ENCODE results near the gene ACKR1. TPM values are rescaled to one million over a fixed set of nuclear protein-coding genes. Genes with fewer than 3 reads are reported as not detected.

The ACKR1 gene
- total RNA-seq, 2 donors from 2014 or later, result 123 to 177 TPM

DNA sequence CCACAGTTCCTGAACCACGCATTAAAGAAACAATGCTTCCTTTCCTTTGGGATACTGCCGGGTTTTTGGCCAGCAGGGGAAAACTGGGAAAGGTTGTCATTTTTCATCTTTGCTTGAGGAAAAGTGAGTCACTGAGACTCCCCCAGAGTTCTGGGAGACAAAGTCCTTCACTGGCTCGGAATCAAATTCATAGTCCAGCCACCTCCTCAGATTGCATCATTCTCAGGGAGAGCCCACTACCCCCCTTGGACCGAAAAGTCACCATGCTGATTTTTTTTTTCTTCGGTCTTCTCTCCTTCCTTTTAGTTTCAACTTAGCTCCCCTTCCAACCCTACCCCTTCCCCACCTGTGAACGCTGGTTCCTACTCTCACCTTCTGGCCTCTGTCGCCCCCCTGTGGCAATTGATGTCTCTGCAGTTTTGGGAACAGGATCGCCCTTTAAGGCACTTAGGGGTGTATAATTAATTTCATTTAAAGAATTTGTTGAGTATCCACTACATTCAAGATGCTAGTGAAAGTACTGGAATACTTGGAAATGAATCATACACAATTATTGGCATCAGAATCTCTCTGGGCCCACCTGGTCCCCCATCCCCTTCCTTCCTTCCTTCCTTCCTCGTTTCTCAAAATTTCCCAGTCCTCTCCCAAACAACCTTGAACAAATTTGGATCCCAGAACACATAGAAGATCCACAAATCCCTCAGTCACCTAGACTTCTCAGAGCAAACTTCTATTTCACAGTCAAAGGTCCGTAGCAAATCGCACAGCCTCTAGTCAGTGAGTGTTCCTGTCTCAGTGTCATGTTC is 6.9 kb downstream of the ACKR1 start:
- no peak overlapping the region for H3K4me3 ChIP-seq
- no peaks in the 10 kb centered on the region for H3K9me3 ChIP-seq
- H3K4me1 ChIP-seq (ENCODE audit: control insufficient read depth in 1 of 2, low read depth in 2 of 2), result no peaks in the 10 kb centered on the region
- no peaks in the 10 kb centered on the region for H3K36me3 ChIP-seq
- H3K27ac ChIP-seq, result no peak overlapping the region
- H3K27me3 ChIP-seq (replicated peaks; ENCODE audit: insufficient read depth), result peaks cover 6% of the 10 kb centered on the region
- ATAC-seq (ENCODE audit: insufficient number of reproducible peaks, low FRiP score, low read depth) (no peak), DNase-seq (ENCODE audit: low spot score) (no peak)
- TF ChIP-seq, protein P1, sequence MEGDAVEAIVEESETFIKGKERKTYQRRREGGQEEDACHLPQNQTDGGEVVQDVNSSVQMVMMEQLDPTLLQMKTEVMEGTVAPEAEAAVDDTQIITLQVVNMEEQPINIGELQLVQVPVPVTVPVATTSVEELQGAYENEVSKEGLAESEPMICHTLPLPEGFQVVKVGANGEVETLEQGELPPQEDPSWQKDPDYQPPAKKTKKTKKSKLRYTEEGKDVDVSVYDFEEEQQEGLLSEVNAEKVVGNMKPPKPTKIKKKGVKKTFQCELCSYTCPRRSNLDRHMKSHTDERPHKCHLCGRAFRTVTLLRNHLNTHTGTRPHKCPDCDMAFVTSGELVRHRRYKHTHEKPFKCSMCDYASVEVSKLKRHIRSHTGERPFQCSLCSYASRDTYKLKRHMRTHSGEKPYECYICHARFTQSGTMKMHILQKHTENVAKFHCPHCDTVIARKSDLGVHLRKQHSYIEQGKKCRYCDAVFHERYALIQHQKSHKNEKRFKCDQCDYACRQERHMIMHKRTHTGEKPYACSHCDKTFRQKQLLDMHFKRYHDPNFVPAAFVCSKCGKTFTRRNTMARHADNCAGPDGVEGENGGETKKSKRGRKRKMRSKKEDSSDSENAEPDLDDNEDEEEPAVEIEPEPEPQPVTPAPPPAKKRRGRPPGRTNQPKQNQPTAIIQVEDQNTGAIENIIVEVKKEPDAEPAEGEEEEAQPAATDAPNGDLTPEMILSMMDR (IDR thresholded peaks at IDR 0.05), result peak; percentile 48

DNA sequence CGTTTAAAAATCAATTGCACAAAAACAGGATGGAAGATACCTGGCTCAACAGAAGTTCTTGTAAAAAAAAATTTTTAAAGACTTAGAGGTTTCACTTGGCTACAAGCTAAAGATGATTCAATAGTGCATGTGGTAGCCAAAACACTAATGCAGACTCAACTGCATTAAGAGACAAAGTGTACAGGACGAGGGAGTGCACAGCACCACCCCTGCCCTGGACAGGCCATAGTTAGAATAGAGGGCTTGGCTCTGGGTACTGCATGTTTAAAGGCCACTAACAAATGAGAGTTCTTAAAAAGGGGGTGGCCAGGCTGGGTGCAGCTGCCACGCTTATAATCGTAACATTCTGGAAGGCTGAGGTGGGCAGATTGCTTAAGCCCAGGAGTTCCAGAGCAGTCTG is 7.9 kb downstream of the ACKR1 start:
- DNase-seq (ENCODE audit: low spot score) (no peak), ATAC-seq (ENCODE audit: insufficient number of reproducible peaks, low FRiP score, low read depth) (no peak)
- Histone ChIP-seq H3K27ac (no peak overlapping the region), H3K4me1 (ENCODE audit: control insufficient read depth in 1 of 2, low read depth in 2 of 2) (no peaks in the 10 kb centered on the region), H3K4me3 (no peak overlapping the region), H3K9me3 (no peaks in the 10 kb centered on the region), H3K36me3 (no peaks in the 10 kb centered on the region), H3K27me3 (replicated peaks; ENCODE audit: insufficient read depth) (peaks cover 3% of the 10 kb centered on the region)
- TF ChIP-seq, protein P1 (IDR thresholded peaks at IDR 0.05), result no peak

DNA sequence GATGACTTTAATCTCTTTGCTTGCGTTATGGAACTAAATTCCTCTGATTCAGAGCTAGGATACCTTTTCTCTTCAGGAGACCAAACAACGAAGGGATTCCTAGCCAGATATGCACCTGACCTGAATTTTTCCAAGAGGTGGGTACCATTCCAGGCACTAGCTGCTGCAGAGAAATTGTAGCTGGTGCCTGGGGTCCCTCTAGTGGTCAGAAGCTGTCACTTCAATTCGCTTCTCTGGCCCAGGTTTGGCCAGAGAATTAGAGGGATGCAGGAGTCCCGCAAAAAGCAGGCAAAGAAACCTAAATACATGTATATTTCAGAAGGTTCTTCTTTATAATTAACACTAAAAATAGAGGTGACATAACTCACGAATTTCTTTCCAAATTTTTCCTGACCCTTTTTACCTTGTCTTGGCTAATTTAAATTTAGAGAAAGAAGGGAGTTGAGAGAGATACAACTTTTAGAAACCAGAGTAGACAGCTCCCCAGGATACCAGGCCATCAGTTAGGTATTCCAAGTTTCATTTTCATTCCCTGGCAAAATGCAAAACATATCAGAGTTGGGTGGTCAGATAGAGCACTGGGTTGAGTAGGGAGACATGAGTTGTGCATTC is 9.6 kb downstream of the ACKR1 start:
- DNase-seq (ENCODE audit: low spot score) (no peak), ATAC-seq (ENCODE audit: insufficient number of reproducible peaks, low FRiP score, low read depth) (no peak)
- H3K36me3 ChIP-seq, result no peaks in the 10 kb centered on the region
- H3K4me3 ChIP-seq, result no peak overlapping the region
- TF ChIP-seq, protein P1 (IDR thresholded peaks at IDR 0.05), result peak; percentile 79
- no peak overlapping the region for H3K27ac ChIP-seq
- H3K27me3 ChIP-seq (replicated peaks; ENCODE audit: insufficient read depth), result no peaks in the 10 kb centered on the region
- no peaks in the 10 kb centered on the region for H3K9me3 ChIP-seq
- no peaks in the 10 kb centered on the region for H3K4me1 ChIP-seq (ENCODE audit: control insufficient read depth in 1 of 2, low read depth in 2 of 2)

DNA sequence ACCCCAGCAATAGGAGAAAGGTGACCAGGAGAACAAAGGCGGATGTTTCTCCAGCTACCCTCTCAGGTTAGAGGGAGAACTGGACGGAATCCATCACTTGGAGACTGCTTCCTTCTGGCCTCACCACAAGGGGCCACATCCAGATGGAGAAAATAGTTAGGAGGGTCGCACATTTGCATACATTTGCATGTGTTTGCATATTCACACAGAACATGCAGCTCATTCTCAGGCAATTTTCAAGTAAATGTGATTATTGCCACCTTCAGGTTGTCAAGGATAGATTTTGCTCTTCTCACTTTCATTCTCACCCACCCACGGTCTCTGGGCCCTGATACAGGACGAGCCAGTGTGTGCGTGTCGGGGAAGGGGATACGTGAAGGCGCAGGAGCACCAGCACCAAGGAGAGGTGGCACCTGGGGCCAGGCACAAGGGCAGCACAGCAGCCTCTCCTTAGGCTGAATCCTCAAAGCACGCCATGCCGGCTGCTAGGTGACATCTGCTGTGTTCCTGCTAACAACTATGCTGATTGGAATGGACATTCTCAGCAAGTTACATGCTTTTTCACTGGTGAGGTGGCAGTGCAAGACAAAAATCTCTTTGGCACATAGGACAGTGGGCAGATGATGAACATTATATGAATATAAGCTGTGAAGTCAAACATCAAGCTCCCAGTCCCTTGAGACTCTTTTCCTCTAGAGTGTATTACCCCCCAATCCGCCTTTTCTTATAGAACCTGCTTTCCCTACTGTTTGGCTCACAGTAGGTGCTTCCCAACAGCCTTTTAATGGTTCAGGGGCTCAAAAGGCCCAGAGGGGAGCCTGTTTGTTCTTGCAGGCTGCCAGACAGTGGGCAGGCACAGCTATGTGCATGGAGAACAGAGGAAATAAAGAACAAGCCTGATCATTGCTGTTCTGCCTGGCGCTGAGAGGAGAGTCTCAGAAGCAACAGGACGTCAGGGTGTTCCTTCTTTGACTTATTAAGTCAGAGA is 14.3 kb downstream of the ACKR1 start:
- ATAC-seq (ENCODE audit: insufficient number of reproducible peaks, low FRiP score, low read depth), result no peak
- no peaks in the 10 kb centered on the region for H3K27me3 ChIP-seq (replicated peaks; ENCODE audit: insufficient read depth)
- TF ChIP-seq, protein P1 (IDR thresholded peaks at IDR 0.05), result no peak
- H3K27ac ChIP-seq, result no peak overlapping the region
- no peaks in the 10 kb centered on the region for H3K36me3 ChIP-seq
- H3K4me3 ChIP-seq, result no peak overlapping the region
- no peak for DNase-seq (ENCODE audit: low spot score)
- no peaks in the 10 kb centered on the region for H3K9me3 ChIP-seq
- H3K4me1 ChIP-seq (ENCODE audit: control insufficient read depth in 1 of 2, low read depth in 2 of 2), result no peaks in the 10 kb centered on the region

Measured in thoracic aorta (tissue), 2 donors.